Measurements from ENCODE around the gene RNASE2. TPM values are rescaled to one million over a fixed set of nuclear protein-coding genes. Genes with fewer than 3 reads are reported as not detected.
"Not testable (repeated sequence)": the region's sequence is repeated elsewhere in the genome, so short reads cannot be mapped to it uniquely, and the experiment has no call there.

Gene RNASE2
- not detected in 2 replicates for total RNA-seq

DNA sequence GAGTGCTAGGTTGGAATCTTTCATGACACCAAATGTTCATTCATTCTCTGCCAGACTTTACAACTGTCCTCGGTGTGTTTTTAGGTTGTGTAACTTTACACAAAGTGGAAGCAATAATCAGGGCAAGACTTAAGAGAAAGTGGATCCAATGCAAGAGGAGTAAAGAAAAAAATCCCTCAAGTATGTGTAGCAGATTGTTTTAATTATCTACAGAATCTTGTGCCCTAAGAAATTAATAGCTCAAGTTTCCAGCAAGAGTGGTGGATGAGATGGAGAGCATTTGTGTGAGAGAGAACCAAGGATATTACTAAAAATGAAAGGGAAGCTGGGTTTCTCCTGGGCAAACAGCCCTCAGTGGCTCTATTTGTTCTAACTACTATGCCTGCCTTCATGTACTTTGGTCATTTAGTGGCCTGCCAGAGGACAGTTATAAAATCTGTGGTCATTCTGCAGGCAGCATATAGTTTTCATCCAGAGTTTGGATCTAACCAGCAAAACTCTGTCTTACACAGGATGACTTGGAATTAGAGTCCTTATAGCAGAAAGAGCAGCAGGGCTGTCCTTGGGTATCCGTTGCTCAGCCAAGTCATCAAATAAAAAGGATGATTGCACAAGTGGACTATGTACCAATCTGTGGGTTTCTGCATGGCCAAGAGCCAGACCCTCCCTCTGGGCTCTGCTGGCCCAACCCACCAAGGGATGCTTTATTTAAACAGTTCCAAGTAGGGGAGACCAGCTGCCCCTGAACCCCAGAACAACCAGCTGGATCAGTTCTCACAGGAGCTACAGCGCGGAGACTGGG, at the start of gene RNASE2:
RNASE2 (plus strand) TSS at position 752 of the 802 bp plus-strand sequence. CDS start 285 bp downstream, outside the sequence.
- not testable (repeated sequence) for H3K4me3 ChIP-seq (ENCODE audit: low read depth, low read length); H3K36me3 ChIP-seq (ENCODE audit: control insufficient read depth, insufficient read depth, low read length); DNase-seq (ENCODE audit: low read depth); H3K27me3 ChIP-seq (ENCODE audit: control insufficient read depth, insufficient read depth, low read length)

- no peaks in the 10 kb centered on the region for H3K36me3 ChIP-seq (ENCODE audit: control insufficient read depth, insufficient read depth, low read length)
- no peak for DNase-seq (ENCODE audit: low read depth)
- TF ChIP-seq, protein P1, sequence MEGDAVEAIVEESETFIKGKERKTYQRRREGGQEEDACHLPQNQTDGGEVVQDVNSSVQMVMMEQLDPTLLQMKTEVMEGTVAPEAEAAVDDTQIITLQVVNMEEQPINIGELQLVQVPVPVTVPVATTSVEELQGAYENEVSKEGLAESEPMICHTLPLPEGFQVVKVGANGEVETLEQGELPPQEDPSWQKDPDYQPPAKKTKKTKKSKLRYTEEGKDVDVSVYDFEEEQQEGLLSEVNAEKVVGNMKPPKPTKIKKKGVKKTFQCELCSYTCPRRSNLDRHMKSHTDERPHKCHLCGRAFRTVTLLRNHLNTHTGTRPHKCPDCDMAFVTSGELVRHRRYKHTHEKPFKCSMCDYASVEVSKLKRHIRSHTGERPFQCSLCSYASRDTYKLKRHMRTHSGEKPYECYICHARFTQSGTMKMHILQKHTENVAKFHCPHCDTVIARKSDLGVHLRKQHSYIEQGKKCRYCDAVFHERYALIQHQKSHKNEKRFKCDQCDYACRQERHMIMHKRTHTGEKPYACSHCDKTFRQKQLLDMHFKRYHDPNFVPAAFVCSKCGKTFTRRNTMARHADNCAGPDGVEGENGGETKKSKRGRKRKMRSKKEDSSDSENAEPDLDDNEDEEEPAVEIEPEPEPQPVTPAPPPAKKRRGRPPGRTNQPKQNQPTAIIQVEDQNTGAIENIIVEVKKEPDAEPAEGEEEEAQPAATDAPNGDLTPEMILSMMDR (IDR thresholded peaks at IDR 0.05; ENCODE audit: insufficient read depth, low read length, poor library complexity, severe bottlenecking): no peak
- no peak overlapping the region for H3K4me3 ChIP-seq (ENCODE audit: low read depth, low read length)
- H3K27me3 ChIP-seq (ENCODE audit: control insufficient read depth, insufficient read depth, low read length): no peaks in the 10 kb centered on the region
These were observed 49.6 kb upstream of the RNASE2 start for GRCh38 chr14:20905676-20906075.

DNA sequence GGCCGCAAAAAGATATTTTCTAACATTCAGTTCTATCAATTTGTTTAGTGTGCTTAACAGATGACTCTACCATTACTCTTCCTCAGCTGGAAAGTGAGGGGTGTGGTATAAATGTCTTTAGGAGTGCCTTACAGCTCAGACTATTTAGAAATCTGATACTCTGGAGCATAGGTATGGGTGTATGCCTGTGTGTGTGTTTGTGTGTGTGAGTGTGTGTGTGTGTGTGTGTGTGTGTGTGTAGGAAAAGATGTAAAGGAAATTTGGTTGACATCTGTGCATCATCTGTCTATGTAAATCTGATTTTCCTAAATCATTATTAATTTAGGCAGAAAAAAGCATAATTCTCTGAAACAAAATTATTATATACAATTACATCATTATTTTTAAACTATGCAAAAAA, 48.1 kb upstream of the RNASE2 start:
- no peak for DNase-seq (ENCODE audit: low read depth)
- Histone ChIP-seq H3K36me3 (ENCODE audit: control insufficient read depth, insufficient read depth, low read length) (no peaks in the 10 kb centered on the region), H3K4me3 (ENCODE audit: low read depth, low read length) (no peak overlapping the region), H3K27me3 (ENCODE audit: control insufficient read depth, insufficient read depth, low read length) (no peaks in the 10 kb centered on the region)
- TF ChIP-seq, protein P1 (IDR thresholded peaks at IDR 0.05; ENCODE audit: insufficient read depth, low read length, poor library complexity, severe bottlenecking): no peak

DNA sequence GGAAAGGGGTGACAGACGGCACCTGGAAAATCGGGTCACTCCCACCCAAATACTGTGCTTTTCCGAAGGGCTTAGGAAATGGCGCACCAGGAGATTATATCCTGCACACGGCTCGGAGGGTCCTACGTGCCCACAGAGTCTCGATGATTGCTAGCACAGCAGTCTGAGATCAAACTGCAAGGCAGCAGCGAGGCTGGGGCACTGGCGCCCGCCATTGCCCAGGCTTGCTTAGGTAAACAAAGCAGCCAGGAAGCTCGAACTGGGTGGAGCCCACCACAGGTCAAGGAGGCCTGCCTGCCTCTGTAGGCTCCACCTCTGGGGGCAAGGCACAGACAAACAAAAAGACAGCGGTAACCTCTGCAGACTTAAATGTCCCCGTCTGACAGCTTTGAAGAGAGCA, 44.5 kb upstream of the RNASE2 start:
- DNase-seq (ENCODE audit: low read depth); H3K4me3 ChIP-seq (ENCODE audit: low read depth, low read length); H3K27me3 ChIP-seq (ENCODE audit: control insufficient read depth, insufficient read depth, low read length); H3K36me3 ChIP-seq (ENCODE audit: control insufficient read depth, insufficient read depth, low read length): not testable (repeated sequence)

DNA sequence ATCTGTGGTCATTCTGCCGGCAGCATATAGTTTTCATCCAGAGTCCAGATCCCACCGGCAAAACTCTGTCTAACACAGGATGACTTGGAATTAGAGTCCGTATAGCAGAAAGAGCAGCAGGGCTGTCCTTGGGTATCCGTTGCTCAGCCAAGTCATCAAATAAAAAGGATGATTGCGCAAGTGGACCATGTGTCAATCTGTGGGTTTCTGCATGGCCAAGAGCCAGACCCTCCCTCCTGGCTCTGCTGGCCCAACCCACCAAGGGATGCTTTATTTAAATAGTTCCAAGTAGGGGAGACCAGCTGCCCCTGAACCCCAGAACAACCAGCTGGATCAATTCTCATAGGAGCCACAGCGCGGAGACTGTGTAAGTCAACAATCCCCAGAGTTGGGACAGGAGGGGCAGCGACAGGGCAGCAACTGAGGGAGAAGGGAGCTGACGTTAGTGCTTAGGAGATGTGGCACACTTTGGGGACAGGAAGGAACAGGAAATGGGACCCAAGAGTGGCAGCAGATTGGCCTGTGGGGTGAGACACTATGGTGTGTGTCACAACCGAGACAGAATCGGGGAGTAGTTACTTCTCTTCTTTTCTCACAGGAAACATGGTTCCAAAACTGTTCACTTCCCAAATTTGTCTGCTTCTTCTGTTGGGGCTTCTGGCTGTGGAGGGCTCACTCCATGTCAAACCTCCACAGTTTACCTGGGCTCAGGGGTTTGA, 36.1 kb upstream of the RNASE2 start:
- H3K36me3 ChIP-seq (ENCODE audit: control insufficient read depth, insufficient read depth, low read length); DNase-seq (ENCODE audit: low read depth); H3K4me3 ChIP-seq (ENCODE audit: low read depth, low read length); H3K27me3 ChIP-seq (ENCODE audit: control insufficient read depth, insufficient read depth, low read length): not testable (repeated sequence)

DNA sequence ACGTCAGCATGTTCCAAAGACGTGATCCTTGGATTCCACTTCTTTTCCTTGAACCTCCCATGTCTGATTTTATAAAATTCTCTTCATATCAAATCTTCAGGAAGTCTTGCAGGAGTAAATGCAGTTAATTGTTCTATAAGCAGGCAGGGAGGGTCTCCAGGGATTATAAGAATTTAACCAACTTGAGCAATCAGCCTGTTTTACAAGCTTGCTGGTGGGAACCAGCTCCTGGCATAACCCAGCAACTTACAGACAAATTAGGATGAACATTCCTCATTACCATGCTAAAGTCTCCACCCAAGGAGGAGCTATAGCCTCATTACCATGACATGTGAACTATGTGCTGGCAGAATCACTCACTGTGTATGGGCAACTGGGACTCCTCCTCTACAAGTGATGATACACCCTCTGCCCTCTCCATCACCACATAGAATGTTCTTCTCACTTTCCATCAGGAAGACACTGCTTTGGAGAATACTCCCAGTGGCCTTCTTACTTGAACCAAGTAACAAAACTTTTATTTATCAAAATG, 31.5 kb upstream of the RNASE2 start:
- not testable (repeated sequence) for DNase-seq (ENCODE audit: low read depth); H3K36me3 ChIP-seq (ENCODE audit: control insufficient read depth, insufficient read depth, low read length); H3K27me3 ChIP-seq (ENCODE audit: control insufficient read depth, insufficient read depth, low read length); H3K4me3 ChIP-seq (ENCODE audit: low read depth, low read length)

DNA sequence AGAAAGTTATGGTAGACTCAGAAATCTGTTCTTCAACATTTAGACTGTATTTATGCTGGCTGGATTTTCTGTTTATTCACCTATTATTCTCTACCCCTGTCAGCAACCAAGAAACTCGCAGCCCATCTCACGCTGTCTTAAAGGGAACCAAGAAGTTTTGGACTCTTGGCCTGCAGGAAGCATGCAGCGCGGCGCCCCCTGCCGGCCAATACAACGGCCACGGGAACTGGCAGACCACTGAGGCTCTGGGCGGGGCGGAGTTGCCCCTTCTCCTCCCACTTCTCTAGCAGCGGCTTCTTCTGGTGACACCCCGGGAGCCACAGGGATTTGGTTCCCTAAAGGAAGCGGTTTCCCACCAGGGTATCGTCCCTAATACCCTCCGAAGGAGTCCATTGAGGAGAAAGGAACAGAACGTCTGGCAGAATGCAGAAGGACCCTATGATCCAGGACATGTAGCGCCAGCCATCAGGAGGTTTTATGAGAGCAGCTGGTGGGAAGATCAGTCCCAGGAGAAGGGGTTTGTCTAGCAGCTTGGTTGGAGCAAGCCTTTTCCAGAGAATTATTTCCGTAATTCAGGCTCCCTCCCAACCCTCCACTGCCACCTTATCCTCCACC, 21.0 kb upstream of the RNASE2 start:
- TF ChIP-seq, protein P1 (IDR thresholded peaks at IDR 0.05; ENCODE audit: insufficient read depth, low read length, poor library complexity, severe bottlenecking): peak; percentile 46
- DNase-seq (ENCODE audit: low read depth): no peak
- H3K27me3 ChIP-seq (ENCODE audit: control insufficient read depth, insufficient read depth, low read length): no peaks in the 10 kb centered on the region

More for the DNA sequence above, 21.0 kb upstream of the RNASE2 start:
- no peak overlapping the region for H3K4me3 ChIP-seq (ENCODE audit: low read depth, low read length)
- no peaks in the 10 kb centered on the region for H3K36me3 ChIP-seq (ENCODE audit: control insufficient read depth, insufficient read depth, low read length)

All from kidney epithelial cell (primary cell).